GM18498 (cell line): ENCODE measurements around the gene NTHL1.
"Not testable (repeated sequence)": the region's sequence is repeated elsewhere in the genome, so short reads cannot be mapped to it uniquely, and the experiment has no call there.

Experiments
- ATAC-seq: cut with Tn5 transposase; IDR thresholded peaks from one replicate; pipeline ENCODE4 v1.9.1; 2021; ENCODE audit warnings: mild to moderate bottlenecking, moderate library complexity; ENCODE audit not compliant: unreplicated experiment

Gene NTHL1

GRCh38 chr16:2042986-2043666, 4.5 kb downstream of the NTHL1 start:
- no peak for ATAC-seq

- no peak for ATAC-seq
These were observed 5.3 kb downstream of the NTHL1 start for GRCh38 chr16:2042171-2042985.

GRCh38 chr16:2040787-2041522, 6.7 kb downstream of the NTHL1 start:
- no peak for ATAC-seq

- no peak for ATAC-seq
These were observed 7.4 kb downstream of the NTHL1 start for GRCh38 chr16:2040041-2040786.

- no peak for ATAC-seq
These were observed 8.2 kb downstream of the NTHL1 start for GRCh38 chr16:2039274-2040031.

- ATAC-seq, result no peak
These were observed 9.0 kb downstream of the NTHL1 start for GRCh38 chr16:2038382-2039231.

GRCh38 chr16:2037647-2038381, 9.8 kb downstream of the NTHL1 start:
- ATAC-seq, result no peak

GRCh38 chr16:2037115-2037514, 10.5 kb downstream of the NTHL1 start:
- no peak for ATAC-seq

GRCh38 chr16:2036200-2036966, 11.3 kb downstream of the NTHL1 start:
- ATAC-seq, result no peak

GRCh38 chr16:2035431-2036199, 12.0 kb downstream of the NTHL1 start:
- no peak for ATAC-seq

GRCh38 chr16:2034696-2035430, 12.8 kb downstream of the NTHL1 start:
- ATAC-seq, result no peak

- not testable (repeated sequence) for ATAC-seq
These were observed 13.5 kb downstream of the NTHL1 start for GRCh38 chr16:2033909-2034695.

- ATAC-seq, result no peak
These were observed 14.4 kb downstream of the NTHL1 start for GRCh38 chr16:2033057-2033908.

GRCh38 chr16:2032285-2033056, 15.2 kb downstream of the NTHL1 start:
- ATAC-seq, result no peak
